ENCODE data around the gene TAF10. TPM values are rescaled to one million over a fixed set of nuclear protein-coding genes. Genes with fewer than 3 reads are reported as not detected.

The TAF10 gene
- polyA plus RNA-seq, 1 experiment = 205 TPM

DNA sequence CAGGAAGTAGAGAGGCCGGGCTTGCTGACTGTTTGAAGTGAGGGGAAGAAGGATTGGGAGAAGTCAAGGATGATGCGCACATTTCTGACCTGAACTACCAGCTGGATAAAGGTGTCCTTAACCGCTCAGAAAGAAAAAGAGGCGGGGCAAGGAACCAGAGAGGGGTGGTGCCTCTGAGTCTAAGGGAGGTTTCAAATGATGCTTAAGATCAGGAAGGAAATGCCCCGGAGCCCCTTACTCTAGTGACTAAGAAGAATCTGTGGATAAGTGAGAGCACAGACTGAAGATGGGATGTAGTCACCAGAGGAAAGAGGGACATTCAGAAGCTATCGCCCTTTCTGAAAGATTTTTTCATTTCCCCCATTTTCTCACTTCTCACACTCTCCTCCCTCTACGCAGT lies 30.9 kb upstream of the TAF10 start:
- Histone ChIP-seq H3K27me3 (ENCODE audit: control insufficient read depth, insufficient read depth, low read length) (no peaks in the 10 kb centered on the region), H3K36me3 (ENCODE audit: control insufficient read depth, insufficient read depth, low read length) (peaks cover 2% of the 10 kb centered on the region; the same call in 1 of the 2 replicates), H3K4me3 (ENCODE audit: low read depth, low read length) (no peak overlapping the region)
- DNase-seq (ENCODE audit: low read depth) = no peak
- TF ChIP-seq, protein P1, sequence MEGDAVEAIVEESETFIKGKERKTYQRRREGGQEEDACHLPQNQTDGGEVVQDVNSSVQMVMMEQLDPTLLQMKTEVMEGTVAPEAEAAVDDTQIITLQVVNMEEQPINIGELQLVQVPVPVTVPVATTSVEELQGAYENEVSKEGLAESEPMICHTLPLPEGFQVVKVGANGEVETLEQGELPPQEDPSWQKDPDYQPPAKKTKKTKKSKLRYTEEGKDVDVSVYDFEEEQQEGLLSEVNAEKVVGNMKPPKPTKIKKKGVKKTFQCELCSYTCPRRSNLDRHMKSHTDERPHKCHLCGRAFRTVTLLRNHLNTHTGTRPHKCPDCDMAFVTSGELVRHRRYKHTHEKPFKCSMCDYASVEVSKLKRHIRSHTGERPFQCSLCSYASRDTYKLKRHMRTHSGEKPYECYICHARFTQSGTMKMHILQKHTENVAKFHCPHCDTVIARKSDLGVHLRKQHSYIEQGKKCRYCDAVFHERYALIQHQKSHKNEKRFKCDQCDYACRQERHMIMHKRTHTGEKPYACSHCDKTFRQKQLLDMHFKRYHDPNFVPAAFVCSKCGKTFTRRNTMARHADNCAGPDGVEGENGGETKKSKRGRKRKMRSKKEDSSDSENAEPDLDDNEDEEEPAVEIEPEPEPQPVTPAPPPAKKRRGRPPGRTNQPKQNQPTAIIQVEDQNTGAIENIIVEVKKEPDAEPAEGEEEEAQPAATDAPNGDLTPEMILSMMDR (IDR thresholded peaks at IDR 0.05; ENCODE audit: insufficient read depth, low read depth, low read length) = no peak
- ChIA-PET POLR2A (no interaction called here), CTCF (interaction anchor here (0.7 kb wide), 1 partner anchor 40 kb away, joined by 3 read pairs; the partner anchor contains the start of gene MRPL17)

DNA sequence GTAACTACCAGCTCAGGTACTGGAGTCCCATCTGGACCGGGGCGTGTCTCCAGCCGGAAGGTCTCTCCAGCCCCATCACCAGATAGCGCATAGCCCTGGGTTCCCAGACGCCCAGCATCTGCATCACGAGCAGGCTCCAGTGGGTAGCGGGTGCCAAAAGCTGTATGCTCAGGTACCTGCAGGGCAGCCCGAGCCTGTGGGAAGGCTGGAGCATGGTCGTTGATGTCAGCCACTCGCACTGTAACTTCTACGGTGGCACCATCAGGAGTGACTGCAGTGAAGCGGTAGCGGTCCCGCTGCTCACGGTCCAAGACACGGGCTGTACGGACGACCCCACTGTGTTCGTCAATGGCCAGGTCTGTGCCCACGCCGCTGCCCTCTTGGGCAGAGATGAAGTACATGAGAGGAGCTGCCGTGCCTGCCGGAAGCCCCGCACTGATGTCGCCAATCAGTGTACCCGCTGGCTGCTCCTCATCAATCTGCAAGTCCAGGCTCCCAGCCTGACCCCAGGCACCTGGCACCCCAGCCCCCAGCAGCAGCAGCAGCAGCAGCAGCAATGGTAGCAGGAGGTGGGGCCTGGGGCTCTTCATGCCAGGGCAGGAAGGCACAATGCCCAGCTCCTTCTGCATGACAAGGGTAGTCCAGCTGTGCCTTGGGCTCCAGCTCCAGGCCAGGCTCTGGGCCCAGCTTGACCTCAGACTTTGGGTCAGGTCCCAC lies 29.1 kb upstream of the TAF10 start:
- CTCF ChIA-PET = no interaction called here
- H3K36me3 ChIP-seq (ENCODE audit: control insufficient read depth, insufficient read depth, low read length) = peaks cover 2% of the 10 kb centered on the region; the same call in 1 of the 2 replicates
- H3K27me3 ChIP-seq (ENCODE audit: control insufficient read depth, insufficient read depth, low read length) = no peaks in the 10 kb centered on the region
- no peak for DNase-seq (ENCODE audit: low read depth)
- POLR2A ChIA-PET = no interaction called here
- no peak overlapping the region for H3K4me3 ChIP-seq (ENCODE audit: low read depth, low read length)
- TF ChIP-seq, protein P1 (IDR thresholded peaks at IDR 0.05; ENCODE audit: insufficient read depth, low read depth, low read length) = no peak

DNA sequence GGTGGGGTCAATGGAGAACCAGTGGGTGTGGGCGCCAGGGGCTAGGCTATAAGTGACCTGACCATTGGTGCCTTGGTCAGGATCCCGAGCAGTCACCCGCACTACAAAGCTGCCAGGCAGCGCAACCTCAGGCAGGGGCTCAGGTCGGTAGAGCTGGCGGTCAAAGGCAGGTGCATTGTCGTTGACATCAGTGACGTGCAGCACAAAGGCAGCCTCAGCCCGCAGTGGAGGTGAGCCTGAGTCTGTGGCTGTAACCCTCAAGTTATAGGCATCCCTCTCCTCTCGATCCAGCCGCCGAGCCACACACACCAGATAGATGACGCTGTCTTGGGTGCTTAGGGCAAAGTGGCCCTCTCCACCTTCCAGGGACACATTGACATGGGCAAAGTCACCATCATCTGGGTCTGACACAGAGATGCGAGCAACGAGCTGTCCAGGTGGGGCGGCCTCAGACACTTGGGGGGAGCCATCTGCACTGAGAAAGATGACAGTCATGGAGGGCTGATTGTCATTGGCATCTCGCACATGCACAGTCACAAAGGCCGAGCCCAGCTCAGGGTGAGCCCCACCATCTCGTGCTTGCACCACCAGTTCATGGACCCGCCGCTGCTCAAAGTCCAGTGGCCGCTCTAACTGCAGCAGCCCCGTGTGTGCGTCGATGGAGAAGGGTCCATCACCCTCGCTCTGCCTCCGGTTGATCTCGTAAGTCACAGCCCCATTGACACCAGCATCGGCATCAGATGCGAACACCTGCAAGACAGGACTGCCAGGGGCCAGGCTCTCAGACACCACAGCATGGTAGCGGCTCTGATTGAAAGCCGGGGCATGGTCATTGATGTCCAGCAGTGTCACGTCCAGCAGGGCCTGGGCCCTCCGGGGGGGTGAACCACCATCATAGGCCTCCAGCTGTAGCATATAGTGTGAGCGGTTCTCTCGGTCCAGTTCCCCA lies 28.3 kb upstream of the TAF10 start:
- TF ChIP-seq, protein P1 (IDR thresholded peaks at IDR 0.05; ENCODE audit: insufficient read depth, low read depth, low read length) = no peak

DNA sequence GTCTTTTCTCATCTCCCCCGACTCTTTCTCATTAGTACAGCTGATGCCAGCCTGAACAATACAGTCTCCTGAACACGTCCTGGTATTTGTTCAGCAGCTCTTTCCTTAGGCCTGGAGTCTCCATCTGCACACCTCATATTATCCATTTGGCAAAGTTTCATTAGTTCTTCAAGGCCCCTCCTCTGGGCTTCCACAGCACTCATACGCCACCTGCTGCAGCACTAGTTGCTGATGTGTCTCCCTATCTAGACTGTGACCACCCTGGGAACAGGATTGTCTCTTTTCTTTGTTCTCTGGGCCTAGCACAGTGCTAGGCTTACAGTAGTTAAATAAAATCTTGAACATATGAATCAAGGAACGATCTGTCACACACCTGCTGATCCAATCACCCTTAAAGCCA lies 26.4 kb upstream of the TAF10 start:
- Histone ChIP-seq H3K27me3 (ENCODE audit: control insufficient read depth, insufficient read depth, low read length) (no peaks in the 10 kb centered on the region), H3K4me3 (ENCODE audit: low read depth, low read length) (no peak overlapping the region), H3K36me3 (ENCODE audit: control insufficient read depth, insufficient read depth, low read length) (peaks cover 2% of the 10 kb centered on the region; the same call in 1 of the 2 replicates)
- POLR2A ChIA-PET = interaction anchor here (0.6 kb wide), 1 partner anchor 20 kb away, joined by 4 read pairs; no protein-coding TSS in a partner anchor
- CTCF ChIA-PET = interaction anchor here (0.6 to 1.3 kb wide), 3 partner anchors 33 to 133 kb away, joined by 3 to 4 read pairs (median 3); partner anchors contain the start of gene MRPL17
- no peak for DNase-seq (ENCODE audit: low read depth)
- TF ChIP-seq, protein P1 (IDR thresholded peaks at IDR 0.05; ENCODE audit: insufficient read depth, low read depth, low read length) = no peak

More for the DNA sequence above, 28.3 kb upstream of the TAF10 start:
- no peak overlapping the region for H3K4me3 ChIP-seq (ENCODE audit: low read depth, low read length)
- CTCF ChIA-PET = no interaction called here
- peaks cover 2% of the 10 kb centered on the region; the same call in 1 of the 2 replicates for H3K36me3 ChIP-seq (ENCODE audit: control insufficient read depth, insufficient read depth, low read length)
- POLR2A ChIA-PET = no interaction called here
- no peak for DNase-seq (ENCODE audit: low read depth)
- no peaks in the 10 kb centered on the region for H3K27me3 ChIP-seq (ENCODE audit: control insufficient read depth, insufficient read depth, low read length)

DNA sequence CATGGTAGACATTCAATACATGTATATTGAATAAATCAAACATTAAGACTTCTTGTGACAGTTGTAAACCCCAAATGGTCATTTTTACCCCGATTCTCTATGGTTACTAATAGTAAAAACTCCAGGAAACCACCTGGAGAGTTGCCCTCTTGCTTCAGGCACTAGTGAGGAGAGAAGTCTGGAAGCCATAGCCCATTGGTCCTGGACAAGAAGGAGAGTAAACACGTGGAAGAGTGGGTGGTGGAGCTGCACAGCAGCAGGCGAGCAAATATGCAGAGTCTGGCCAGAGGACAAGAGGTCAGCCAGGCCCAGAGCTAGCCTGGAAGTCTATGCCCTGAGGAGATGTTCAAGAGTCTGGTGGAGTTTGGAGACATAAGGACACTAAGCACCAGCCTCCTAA lies 25.9 kb upstream of the TAF10 start:
- TF ChIP-seq, protein P1 (IDR thresholded peaks at IDR 0.05; ENCODE audit: insufficient read depth, low read depth, low read length) = no peak
- Histone ChIP-seq H3K27me3 (ENCODE audit: control insufficient read depth, insufficient read depth, low read length) (no peaks in the 10 kb centered on the region), H3K4me3 (ENCODE audit: low read depth, low read length) (no peak overlapping the region), H3K36me3 (ENCODE audit: control insufficient read depth, insufficient read depth, low read length) (peaks cover 2% of the 10 kb centered on the region; the same call in 1 of the 2 replicates)
- CTCF ChIA-PET = interaction anchor here (0.6 to 1.4 kb wide), 2 partner anchors 8 to 45 kb away, joined by 4 read pairs; partner anchors contain the start of gene MRPL17
- peak; percentile 94 for DNase-seq (ENCODE audit: low read depth)
- POLR2A ChIA-PET = no interaction called here

Measured in BJ (cell line).